Neuronal stem cell (in vitro differentiated cells): ENCODE results near the gene GPX7.

Source experiments
- DNase-seq: peaks from one replicate; pipeline ENCODE4 v3.0.0-alpha.2; 2013; ENCODE audit warnings: low spot score
- H2AFZ ChIP-seq: one replicate; pipeline ENCODE4 v1.6.1; 2013; ENCODE audit warnings: mild to moderate bottlenecking, low read length, inconsistent platforms
- H2AK5ac ChIP-seq: 2 replicates; pipeline ENCODE4 v1.6.1; 2013; ENCODE audit warnings: low read depth, mild to moderate bottlenecking, inconsistent platforms, low read length, moderate library complexity, mixed read lengths
- H2BK120ac ChIP-seq: 2 replicates; pipeline ENCODE4 v1.6.1; 2013; ENCODE audit warnings: low read depth, mild to moderate bottlenecking, inconsistent platforms, low read length, moderate library complexity, mixed read lengths
- H2BK12ac ChIP-seq: one replicate; pipeline ENCODE4 v1.6.1; 2013; ENCODE audit warnings: low read length, inconsistent platforms
- H2BK15ac ChIP-seq: 2 replicates; pipeline ENCODE4 v1.6.1; 2013; ENCODE audit warnings: mild to moderate bottlenecking, low read length, inconsistent platforms, mixed read lengths
- H2BK5ac ChIP-seq: one replicate; pipeline ENCODE4 v1.6.1; 2013; ENCODE audit warnings: inconsistent platforms, mild to moderate bottlenecking, low read length, moderate library complexity
- H3K14ac ChIP-seq: one replicate; pipeline ENCODE4 v1.6.1; 2013; ENCODE audit warnings: low read length, inconsistent platforms
- H3K18ac ChIP-seq: 2 replicates; pipeline ENCODE4 v1.6.1; 2013; ENCODE audit warnings: low read length, inconsistent platforms
- H3K23ac ChIP-seq: 2 replicates; pipeline ENCODE4 v1.6.1; 2013; ENCODE audit warnings: low read depth, mild to moderate bottlenecking, mixed read lengths, low read length, inconsistent platforms; ENCODE audit not compliant: poor library complexity
- H3K27ac ChIP-seq: replicated peaks from 3 replicates; pipeline ENCODE4 v1.5.1; 2013; ENCODE audit warnings: low read length, inconsistent platforms
- H3K27me3 ChIP-seq, 3 experiments: 2 replicates each; pipeline ENCODE4 v1.6.1; 2013; ENCODE audit warnings: low read length in 3 of 3, mild to moderate bottlenecking in 2 of 3, inconsistent platforms in 1 of 3, low read depth in 1 of 3, mixed read lengths in 1 of 3, moderate library complexity in 1 of 3; ENCODE audit not compliant: control insufficient read depth in 3 of 3, insufficient read depth in 3 of 3
- H3K36me3 ChIP-seq, 2 donors: replicated peaks in 1 of 2; 2 replicates each; pipeline ENCODE4 v1.6.1; 2013; ENCODE audit warnings: low read length in 2 of 2; ENCODE audit not compliant: control insufficient read depth in 2 of 2, insufficient read depth in 2 of 2
- H3K4ac ChIP-seq: 2 replicates; pipeline ENCODE4 v1.6.1; 2013; ENCODE audit warnings: inconsistent platforms, mild to moderate bottlenecking, low read length, moderate library complexity
- H3K4me1 ChIP-seq, 2 donors: 1 replicate in 1 of 2; 2 replicates in 1 of 2; pipeline ENCODE4 v1.6.1; 2013; ENCODE audit warnings: low read length in 2 of 2, low read depth in 1 of 2; ENCODE audit not compliant: control insufficient read depth in 2 of 2, insufficient read depth in 1 of 2
- H3K4me2 ChIP-seq: one replicate; pipeline ENCODE4 v1.6.1; 2013; ENCODE audit warnings: mild to moderate bottlenecking, low read length, inconsistent platforms; ENCODE audit not compliant: insufficient read depth, poor library complexity, severe bottlenecking
- H3K4me3 ChIP-seq, 2 donors: 2 replicates each; pipeline ENCODE4 v1.5.1; 2013; ENCODE audit warnings: low read length in 2 of 2, mild to moderate bottlenecking in 2 of 2, inconsistent platforms in 1 of 2, moderate library complexity in 1 of 2
- H3K79me1 ChIP-seq: one replicate; pipeline ENCODE4 v1.6.1; 2013; ENCODE audit warnings: low read depth, mild to moderate bottlenecking, inconsistent platforms, low read length, moderate library complexity
- H3K9ac ChIP-seq: one replicate; pipeline ENCODE4 v1.6.1; 2013; ENCODE audit warnings: mild to moderate bottlenecking, low read depth, low read length, inconsistent platforms; ENCODE audit not compliant: poor library complexity
- H3K9me3 ChIP-seq, 2 donors: replicated peaks in 1 of 2; 2 replicates each; pipeline versions ENCODE3 to v1.6.1; 2013; ENCODE audit warnings: low read length in 2 of 2, mild to moderate bottlenecking in 2 of 2, inconsistent platforms in 1 of 2, low read depth in 1 of 2, mixed read lengths in 1 of 2, moderate library complexity in 1 of 2; ENCODE audit not compliant: control insufficient read depth in 2 of 2, insufficient read depth in 1 of 2
- H4K8ac ChIP-seq: one replicate; pipeline ENCODE4 v1.6.1; 2013; ENCODE audit warnings: low read depth, mild to moderate bottlenecking, inconsistent platforms, low read length, moderate library complexity
- H4K91ac ChIP-seq: one replicate; pipeline ENCODE4 v1.6.1; 2013; ENCODE audit warnings: low read length, low read depth, mild to moderate bottlenecking, inconsistent platforms; ENCODE audit not compliant: poor library complexity
- WGBS, 2 donors: extraction: QIAGEN DNeasy Blood & Tissue Kit; methylation state at CpG; one replicate each; pipeline ENCODE4 v1.1.7; 2013; ENCODE audit warnings: missing lambda C conversion rate in 2 of 2, mixed read lengths in 1 of 2; ENCODE audit not compliant: insufficient read length in 2 of 2, insufficient replicate concordance in 1 of 2; ENCODE audit errors: extremely low coverage in 2 of 2; 5-methylcytosine and 5-hydroxymethylcytosine counted together

The GPX7 gene

DNA sequence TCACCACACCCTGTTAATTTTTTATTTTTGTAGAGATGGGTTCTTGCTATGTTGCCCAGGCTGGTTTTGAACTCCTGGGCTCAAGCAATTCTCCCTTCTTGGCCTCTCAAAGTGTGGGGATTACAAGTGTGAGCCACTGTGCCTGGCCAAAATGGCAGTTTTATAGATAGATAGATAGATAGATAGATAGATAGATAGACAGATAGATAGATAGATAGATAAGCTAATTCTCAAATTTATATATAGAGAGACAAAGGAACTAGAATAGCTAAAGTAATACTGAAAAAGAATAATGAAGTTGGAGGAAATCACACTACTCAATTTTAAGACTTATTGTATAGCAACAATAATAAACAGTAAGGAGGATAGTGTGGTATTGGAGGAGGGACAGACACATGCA, 51.9 kb downstream of the GPX7 start:
- Histone ChIP-seq H3K4me2 (no peak overlapping the region), H3K9me3 (no peaks in the 10 kb centered on the region), H4K8ac (no peak overlapping the region), H3K4me1 (no peaks in the 10 kb centered on the region), H3K9ac (no peak overlapping the region), H3K18ac (no peak overlapping the region), H2BK120ac (no peak overlapping the region), H3K14ac (no peak overlapping the region), H3K4ac (no peak overlapping the region), H2BK5ac (no peak overlapping the region), H2BK12ac (no peak overlapping the region), H3K36me3 (no peaks in the 10 kb centered on the region), H3K27me3 (no peaks in the 10 kb centered on the region), H2AK5ac (no peak overlapping the region), H3K4me3 (no peak overlapping the region), H2BK15ac (no peak overlapping the region), H2AFZ (no peak overlapping the region), H3K23ac (no peak overlapping the region), H3K27ac (no peak overlapping the region), H3K79me1 (no peaks in the 10 kb centered on the region), H4K91ac (no peak overlapping the region)
- DNase-seq = no peak

DNA sequence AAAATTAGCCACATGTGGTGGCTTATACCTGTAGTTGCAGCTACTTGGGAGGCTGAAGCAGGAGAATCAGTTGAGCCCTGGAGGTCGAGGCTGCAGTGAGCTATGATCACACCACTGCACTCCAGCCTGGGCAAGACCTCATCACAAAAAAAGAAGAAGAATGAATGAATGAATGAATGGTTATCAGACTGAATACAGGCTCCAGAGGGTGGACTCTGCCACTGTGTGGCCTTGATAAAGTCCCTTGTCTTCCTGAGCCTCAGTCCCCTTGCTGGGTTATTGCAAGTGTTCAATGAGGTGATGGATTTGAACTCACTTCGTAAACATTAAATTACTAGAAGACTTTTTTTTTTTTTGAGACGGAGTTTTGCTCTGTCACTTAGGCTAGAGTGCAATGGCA, 55.5 kb downstream of the GPX7 start:
- H3K18ac ChIP-seq = no peak overlapping the region
- H3K4me3 ChIP-seq = no peak overlapping the region
- H3K14ac ChIP-seq = no peak overlapping the region
- no peak overlapping the region for H4K8ac ChIP-seq
- no peaks in the 10 kb centered on the region for H3K27me3 ChIP-seq
- H3K9me3 ChIP-seq = no peaks in the 10 kb centered on the region
- no CpG with 5 or more reads among the region's 3 CpGs for WGBS, 2 donors
- no peak overlapping the region for H3K9ac ChIP-seq
- H3K23ac ChIP-seq = no peak overlapping the region
- no peak overlapping the region for H2BK120ac ChIP-seq
- H3K4ac ChIP-seq = no peak overlapping the region
- no peak overlapping the region for H2BK12ac ChIP-seq
- no peak for DNase-seq
- no peak overlapping the region for H4K91ac ChIP-seq
- H3K36me3 ChIP-seq = no peaks in the 10 kb centered on the region
- no peaks in the 10 kb centered on the region for H3K79me1 ChIP-seq
- H2BK5ac ChIP-seq = no peak overlapping the region
- H2AK5ac ChIP-seq = no peak overlapping the region
- peaks cover 10 to 17% of the 10 kb centered on the region in 2 donors for H3K4me1 ChIP-seq
- no peak overlapping the region for H3K4me2 ChIP-seq
- H3K27ac ChIP-seq = no peak overlapping the region
- H2BK15ac ChIP-seq = no peak overlapping the region
- H2AFZ ChIP-seq = no peak overlapping the region
